OCI-LY3 (cell line): ENCODE measurements around the gene KCNN3.

ENCODE experiments used
- H2AFZ ChIP-seq: fragments of 200-600, 300-600 bp; shearing (Covaris generic); 2 replicates; pipeline ENCODE4 v1.6.0; 2014; ENCODE audit warnings: antibody characterized with exemption, low read depth, low read length
- H3K27ac ChIP-seq: fragments of 200-600, 300-600 bp; sonication (generic); 2 replicates; pipeline ENCODE4 v1.5.1; 2014; ENCODE audit warnings: mild to moderate bottlenecking, low read length, moderate library complexity, mixed read lengths
- H3K27me3 ChIP-seq: fragments of 200-600, 300-600 bp; sonication (generic); 2 replicates; pipeline ENCODE4 v1.6.1; 2014; ENCODE audit warnings: low read depth, low read length, mixed read lengths
- H3K36me3 ChIP-seq: fragments of 200-600, 300-600 bp; sonication (generic); replicated peaks from 2 replicates; pipeline ENCODE3; 2014; ENCODE audit warnings: low read depth, low read length, mixed read lengths
- H3K4me1 ChIP-seq: fragments of 300-600, 200-600 bp; sonication (generic); 2 replicates; pipeline ENCODE4 v1.6.1; 2014; ENCODE audit warnings: low read length, mixed read lengths
- H3K4me2 ChIP-seq: fragments of 200-600, 300-600 bp; sonication (generic); 2 replicates; pipeline ENCODE4 v1.6.1; 2014; ENCODE audit warnings: low read length, mixed read lengths
- H3K4me3 ChIP-seq: fragments of 300-600, 200-600 bp; sonication (generic); 2 replicates; pipeline ENCODE4 v1.5.1; 2014; ENCODE audit warnings: antibody characterized with exemption, mild to moderate bottlenecking, low read length, moderate library complexity
- H3K79me2 ChIP-seq: fragments of 300-600, 200-600 bp; shearing (Covaris generic); 2 replicates; pipeline ENCODE4 v1.6.1; 2014; ENCODE audit warnings: mild to moderate bottlenecking, low read length, mixed read lengths
- H3K9ac ChIP-seq: fragments of 300-600, 200-600 bp; shearing (Covaris generic); 2 replicates; pipeline ENCODE4 v1.6.0; 2014; ENCODE audit warnings: mild to moderate bottlenecking, low read length, moderate library complexity
- H3K9me3 ChIP-seq: fragments of 200-600, 300-600 bp; shearing (Covaris generic); 2 replicates; pipeline ENCODE4 v1.6.1; 2014; ENCODE audit warnings: low read length, mixed read lengths; ENCODE audit not compliant: insufficient read depth
- H4K20me1 ChIP-seq: fragments of 200-600, 300-600 bp; sonication (generic); 2 replicates; pipeline ENCODE4 v1.6.1; 2016; ENCODE audit warnings: low read length, mixed read lengths; ENCODE audit not compliant: insufficient read depth
- EZH2phosphoT487 ChIP-seq: fragments of 200-600 bp; shearing (Covaris generic); IDR thresholded peaks from 2 replicates; pipeline ENCODE4 v1.6.1; 2018; ENCODE audit warnings: antibody characterized with exemption, mixed run types, low read depth
- TF ChIP-seq, protein P1 (sequence below): fragments of 200-600, 300-600 bp; sonication (generic); IDR thresholded peaks from 2 replicates; pipeline ENCODE4 v1.5.1; 2014; ENCODE audit warnings: antibody characterized with exemption, low read length, low read depth

Gene KCNN3

DNA sequence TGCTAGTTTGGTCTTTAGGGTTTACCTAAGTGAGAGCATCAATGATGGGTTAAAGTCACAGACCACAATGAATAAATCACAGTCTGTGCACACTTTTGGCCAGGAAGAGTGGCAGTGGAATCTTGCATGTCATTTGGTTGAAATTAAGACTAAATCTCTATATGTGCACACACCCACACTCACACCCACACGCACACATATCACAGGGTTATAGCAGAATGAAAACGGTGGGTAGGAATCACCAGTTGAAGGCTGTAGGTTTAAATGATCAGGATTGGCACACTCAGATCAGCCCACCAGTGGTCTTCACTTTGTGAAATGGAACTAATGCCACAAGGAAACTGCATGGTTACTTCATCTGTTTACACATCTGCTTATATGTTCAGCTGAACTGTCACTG is 164.5 kb downstream of the KCNN3 start:
- Histone ChIP-seq H3K79me2 (no peaks in the 10 kb centered on the region), H3K9me3 (no peaks in the 10 kb centered on the region), H2AFZ (no peak overlapping the region), H3K4me3 (no peak overlapping the region), H4K20me1 (no peaks in the 10 kb centered on the region), H3K4me1 (peaks cover 10% of the 10 kb centered on the region), H3K4me2 (no peak overlapping the region), H3K27me3 (no peaks in the 10 kb centered on the region), H3K27ac (no peak overlapping the region), H3K36me3 (no peaks in the 10 kb centered on the region), H3K9ac (no peak overlapping the region)
- no peak for TF ChIP-seq EZH2phosphoT487
- TF ChIP-seq, protein P1, sequence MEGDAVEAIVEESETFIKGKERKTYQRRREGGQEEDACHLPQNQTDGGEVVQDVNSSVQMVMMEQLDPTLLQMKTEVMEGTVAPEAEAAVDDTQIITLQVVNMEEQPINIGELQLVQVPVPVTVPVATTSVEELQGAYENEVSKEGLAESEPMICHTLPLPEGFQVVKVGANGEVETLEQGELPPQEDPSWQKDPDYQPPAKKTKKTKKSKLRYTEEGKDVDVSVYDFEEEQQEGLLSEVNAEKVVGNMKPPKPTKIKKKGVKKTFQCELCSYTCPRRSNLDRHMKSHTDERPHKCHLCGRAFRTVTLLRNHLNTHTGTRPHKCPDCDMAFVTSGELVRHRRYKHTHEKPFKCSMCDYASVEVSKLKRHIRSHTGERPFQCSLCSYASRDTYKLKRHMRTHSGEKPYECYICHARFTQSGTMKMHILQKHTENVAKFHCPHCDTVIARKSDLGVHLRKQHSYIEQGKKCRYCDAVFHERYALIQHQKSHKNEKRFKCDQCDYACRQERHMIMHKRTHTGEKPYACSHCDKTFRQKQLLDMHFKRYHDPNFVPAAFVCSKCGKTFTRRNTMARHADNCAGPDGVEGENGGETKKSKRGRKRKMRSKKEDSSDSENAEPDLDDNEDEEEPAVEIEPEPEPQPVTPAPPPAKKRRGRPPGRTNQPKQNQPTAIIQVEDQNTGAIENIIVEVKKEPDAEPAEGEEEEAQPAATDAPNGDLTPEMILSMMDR, result no peak

DNA sequence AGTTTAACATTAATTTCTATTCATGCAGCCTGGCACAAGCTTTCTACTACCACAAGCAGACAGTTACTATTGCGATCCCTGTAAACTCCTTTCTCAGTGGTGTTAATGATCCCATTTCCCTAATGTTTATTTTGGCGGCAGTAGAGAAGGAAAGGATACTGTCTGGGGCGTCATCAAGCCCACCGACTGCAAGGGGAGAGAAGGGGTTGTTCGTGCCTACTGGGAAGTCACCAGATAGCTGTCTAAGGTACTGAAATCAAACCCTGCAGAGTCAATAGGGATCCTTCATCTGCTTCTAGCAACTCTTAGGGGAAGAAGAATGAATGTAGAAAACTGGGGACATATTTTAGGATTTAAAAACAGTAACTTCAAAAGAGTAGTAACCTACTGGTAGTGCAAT is 166.9 kb downstream of the KCNN3 start:
- Histone ChIP-seq H3K27ac (no peak overlapping the region), H2AFZ (no peak overlapping the region), H4K20me1 (no peaks in the 10 kb centered on the region), H3K79me2 (no peaks in the 10 kb centered on the region), H3K9me3 (no peaks in the 10 kb centered on the region), H3K4me2 (no peak overlapping the region), H3K4me1 (peaks cover 10% of the 10 kb centered on the region), H3K36me3 (no peaks in the 10 kb centered on the region), H3K27me3 (no peaks in the 10 kb centered on the region), H3K4me3 (no peak overlapping the region), H3K9ac (no peak overlapping the region)
- TF ChIP-seq, protein P1, result no peak
- TF ChIP-seq EZH2phosphoT487, result no peak

DNA sequence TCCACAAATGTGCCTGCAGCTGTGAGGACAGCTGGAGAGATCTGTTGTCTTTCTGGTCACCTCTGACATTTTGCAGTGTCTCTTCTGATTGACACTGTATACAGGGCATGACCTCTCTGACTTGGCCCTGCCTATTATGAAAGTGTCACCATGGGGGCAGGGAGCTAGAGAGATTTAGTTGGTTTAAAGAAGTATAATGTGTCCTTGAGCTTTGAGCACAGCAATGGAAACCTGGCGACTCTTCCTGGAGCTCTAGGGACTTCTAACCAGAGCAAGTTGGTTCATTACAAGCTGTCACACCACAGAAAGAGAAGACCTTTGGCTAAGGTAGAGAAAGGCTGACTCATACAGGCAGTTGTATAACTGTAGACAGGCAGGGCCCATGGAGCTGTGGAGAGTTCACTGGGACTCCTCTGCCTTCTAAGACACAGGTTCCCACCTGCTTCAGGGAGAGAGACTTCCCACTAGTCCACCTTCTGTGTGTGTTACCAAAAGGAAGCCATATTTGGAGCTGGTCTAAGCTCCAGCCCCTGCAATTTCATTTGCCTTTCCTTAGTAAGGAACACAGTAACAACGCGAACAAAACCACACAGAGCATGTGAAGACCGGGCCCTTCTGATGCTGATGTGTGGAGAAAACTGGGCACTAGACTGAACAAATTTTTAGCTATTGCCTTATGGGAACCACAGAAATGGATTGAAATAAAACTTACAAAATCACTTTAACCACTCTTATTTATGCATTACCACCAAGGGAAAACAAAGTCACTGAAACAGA is 171.6 kb downstream of the KCNN3 start:
- Histone ChIP-seq H3K27ac (no peak overlapping the region), H3K9ac (no peak overlapping the region), H2AFZ (no peak overlapping the region), H4K20me1 (no peaks in the 10 kb centered on the region), H3K36me3 (no peaks in the 10 kb centered on the region), H3K27me3 (0 out of 2 replicates have a peak, but pooled peaks cover 6% of the 10 kb centered on the region), H3K4me1 (peaks cover 19% of the 10 kb centered on the region), H3K4me3 (no peak overlapping the region), H3K4me2 (no peak overlapping the region), H3K79me2 (no peaks in the 10 kb centered on the region), H3K9me3 (no peaks in the 10 kb centered on the region)
- TF ChIP-seq, protein P1, result no peak
- no peak for TF ChIP-seq EZH2phosphoT487

DNA sequence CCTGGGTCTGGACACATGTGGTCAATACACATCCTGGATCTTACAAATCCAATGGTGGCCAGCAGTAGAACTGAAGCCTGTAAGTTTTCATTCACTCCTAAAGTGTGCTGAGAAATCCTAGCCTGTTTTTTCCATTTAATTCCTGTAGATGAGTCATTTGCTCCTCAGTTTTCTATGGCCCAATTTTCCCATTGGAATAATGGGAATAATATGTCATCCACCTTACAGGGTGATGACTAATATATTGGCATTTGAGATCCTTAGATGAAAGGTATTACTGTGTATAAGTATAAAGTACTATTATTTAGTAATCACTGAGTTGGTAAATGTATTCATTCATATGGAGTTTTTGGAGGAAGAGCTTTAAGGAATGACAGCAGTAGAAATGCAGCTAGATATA is 172.4 kb downstream of the KCNN3 start:
- no peak for TF ChIP-seq EZH2phosphoT487
- TF ChIP-seq, protein P1, result no peak
- H3K27me3 ChIP-seq, result peaks cover 14% of the 10 kb centered on the region
- H3K4me2 ChIP-seq, result no peak overlapping the region
- no peak overlapping the region for H3K4me3 ChIP-seq
- no peaks in the 10 kb centered on the region for H3K36me3 ChIP-seq
- H3K27ac ChIP-seq, result no peak overlapping the region
- H3K79me2 ChIP-seq, result no peaks in the 10 kb centered on the region
- H3K9me3 ChIP-seq, result no peaks in the 10 kb centered on the region
- H3K9ac ChIP-seq, result no peak overlapping the region
- no peaks in the 10 kb centered on the region for H4K20me1 ChIP-seq
- peaks cover 19% of the 10 kb centered on the region for H3K4me1 ChIP-seq
- H2AFZ ChIP-seq, result no peak overlapping the region
